D721Med (cell line): ENCODE results near the gene P2RX3.

Experiments used
- DNase-seq: peaks from one replicate; pipeline ENCODE4 v3.0.0; 2011; ENCODE audit warnings: low spot score; ENCODE audit not compliant: insufficient read length
- FAIRE-seq: peaks from 2 replicates; lab custom pipeline; 2011; peaks lifted over from hg19 to GRCh38; lab: Jason Lieb, UNC
- TF ChIP-seq, protein P1 (sequence below): IDR thresholded peaks from 2 replicates; pipeline ENCODE4 v1.5.1; 2012; ENCODE audit warnings: mild to moderate bottlenecking, control low read depth; ENCODE audit not compliant: insufficient read depth; ENCODE audit errors: missing control alignments

P2RX3 gene

DNA sequence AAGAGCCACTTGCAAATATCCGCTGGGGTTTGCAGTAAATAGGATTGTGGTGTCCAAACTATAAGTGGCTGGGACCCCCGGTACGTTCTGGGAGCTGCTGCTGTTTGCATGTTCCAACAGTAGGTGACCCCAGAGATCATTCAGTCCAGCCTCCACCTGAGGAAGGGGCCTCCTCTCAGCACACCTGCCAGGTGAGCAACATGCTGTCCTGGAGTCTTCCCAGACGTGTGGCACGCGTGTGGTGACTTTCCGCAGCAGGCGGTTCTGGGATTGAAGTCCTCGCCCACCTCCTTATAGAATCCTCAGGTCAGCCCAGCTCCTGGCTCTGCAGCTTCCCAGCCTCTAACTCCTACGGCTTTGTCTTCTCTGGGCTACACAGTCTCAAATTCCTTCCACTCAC lies 6.7 kb downstream of the P2RX3 start:
- TF ChIP-seq, protein P1, sequence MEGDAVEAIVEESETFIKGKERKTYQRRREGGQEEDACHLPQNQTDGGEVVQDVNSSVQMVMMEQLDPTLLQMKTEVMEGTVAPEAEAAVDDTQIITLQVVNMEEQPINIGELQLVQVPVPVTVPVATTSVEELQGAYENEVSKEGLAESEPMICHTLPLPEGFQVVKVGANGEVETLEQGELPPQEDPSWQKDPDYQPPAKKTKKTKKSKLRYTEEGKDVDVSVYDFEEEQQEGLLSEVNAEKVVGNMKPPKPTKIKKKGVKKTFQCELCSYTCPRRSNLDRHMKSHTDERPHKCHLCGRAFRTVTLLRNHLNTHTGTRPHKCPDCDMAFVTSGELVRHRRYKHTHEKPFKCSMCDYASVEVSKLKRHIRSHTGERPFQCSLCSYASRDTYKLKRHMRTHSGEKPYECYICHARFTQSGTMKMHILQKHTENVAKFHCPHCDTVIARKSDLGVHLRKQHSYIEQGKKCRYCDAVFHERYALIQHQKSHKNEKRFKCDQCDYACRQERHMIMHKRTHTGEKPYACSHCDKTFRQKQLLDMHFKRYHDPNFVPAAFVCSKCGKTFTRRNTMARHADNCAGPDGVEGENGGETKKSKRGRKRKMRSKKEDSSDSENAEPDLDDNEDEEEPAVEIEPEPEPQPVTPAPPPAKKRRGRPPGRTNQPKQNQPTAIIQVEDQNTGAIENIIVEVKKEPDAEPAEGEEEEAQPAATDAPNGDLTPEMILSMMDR, result no peak
- DNase-seq (no peak), FAIRE-seq (no peak)

DNA sequence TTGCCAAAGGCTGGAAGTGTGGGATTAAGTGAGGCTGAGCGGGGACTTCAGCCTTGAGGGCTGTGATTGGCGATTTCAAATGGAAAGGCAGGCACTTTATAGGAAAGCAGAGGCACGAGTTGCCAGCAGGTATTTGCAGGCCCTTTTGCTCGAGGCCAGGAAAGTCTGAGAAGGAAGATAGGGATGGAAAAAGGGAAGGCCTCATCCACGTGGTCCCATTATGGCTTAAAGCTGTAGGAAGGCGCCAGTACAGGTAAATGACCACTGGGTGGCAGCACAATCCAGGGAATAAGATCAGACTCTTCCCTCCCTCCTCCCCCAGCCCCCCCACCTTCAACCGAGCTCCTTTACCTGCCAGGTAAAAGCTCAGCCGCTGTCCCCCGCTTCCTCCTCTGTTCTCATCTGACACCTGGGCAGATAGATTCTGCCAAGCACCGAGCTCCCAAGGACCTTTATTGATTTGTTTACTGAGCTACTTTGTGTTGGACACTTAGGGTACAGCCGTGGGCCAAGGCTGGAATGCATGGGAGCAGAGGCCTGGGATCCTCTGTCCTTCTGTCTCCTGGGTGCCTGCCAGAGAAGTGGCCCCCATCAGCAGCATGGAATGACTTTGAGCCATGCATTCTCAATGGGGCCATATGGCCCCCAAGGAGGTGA lies 7.5 kb downstream of the P2RX3 start:
- TF ChIP-seq, protein P1, result peak; percentile 67
- FAIRE-seq (no peak), DNase-seq (peak; percentile 81)

DNA sequence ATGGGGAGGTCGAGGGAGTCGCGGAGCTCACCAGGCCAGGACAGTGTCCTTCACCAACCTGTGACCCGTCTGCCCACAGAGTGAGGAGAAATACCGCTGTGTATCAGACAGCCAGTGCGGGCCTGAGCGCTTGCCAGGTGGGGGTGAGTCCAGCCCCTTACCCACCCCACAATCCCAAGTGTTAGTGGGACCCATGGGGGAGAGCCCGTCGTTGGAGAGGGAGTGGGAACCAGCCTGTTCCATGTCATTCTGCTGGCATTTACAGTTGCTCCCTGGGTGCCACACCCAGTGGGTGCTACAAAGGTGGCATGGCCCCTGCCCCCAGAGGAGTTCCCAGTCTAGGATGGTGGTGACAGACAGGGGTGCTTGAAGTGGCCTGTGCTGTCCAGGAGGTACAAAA lies 9.2 kb downstream of the P2RX3 start:
- FAIRE-seq (no peak), DNase-seq (no peak)
- TF ChIP-seq, protein P1, result no peak

DNA sequence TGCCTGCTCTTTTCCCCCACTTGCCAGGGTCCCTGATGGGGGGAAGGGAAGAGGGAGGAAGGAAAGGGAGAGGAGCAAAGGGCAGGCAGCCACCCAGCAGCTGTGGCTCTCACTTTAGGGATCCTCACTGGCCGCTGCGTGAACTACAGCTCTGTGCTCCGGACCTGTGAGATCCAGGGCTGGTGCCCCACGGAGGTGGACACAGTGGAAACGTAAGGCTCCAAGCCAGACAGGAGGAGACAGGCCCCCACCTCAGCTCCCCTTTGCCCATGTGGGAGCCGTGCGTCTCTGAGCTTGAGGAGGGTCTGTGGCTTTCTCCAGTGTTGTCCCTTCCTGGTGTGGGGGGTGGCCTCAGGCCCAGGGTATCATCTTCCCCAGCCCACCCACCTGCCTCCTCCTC lies 9.9 kb downstream of the P2RX3 start:
- no peak for FAIRE-seq
- no peak for DNase-seq
- TF ChIP-seq, protein P1, result no peak

DNA sequence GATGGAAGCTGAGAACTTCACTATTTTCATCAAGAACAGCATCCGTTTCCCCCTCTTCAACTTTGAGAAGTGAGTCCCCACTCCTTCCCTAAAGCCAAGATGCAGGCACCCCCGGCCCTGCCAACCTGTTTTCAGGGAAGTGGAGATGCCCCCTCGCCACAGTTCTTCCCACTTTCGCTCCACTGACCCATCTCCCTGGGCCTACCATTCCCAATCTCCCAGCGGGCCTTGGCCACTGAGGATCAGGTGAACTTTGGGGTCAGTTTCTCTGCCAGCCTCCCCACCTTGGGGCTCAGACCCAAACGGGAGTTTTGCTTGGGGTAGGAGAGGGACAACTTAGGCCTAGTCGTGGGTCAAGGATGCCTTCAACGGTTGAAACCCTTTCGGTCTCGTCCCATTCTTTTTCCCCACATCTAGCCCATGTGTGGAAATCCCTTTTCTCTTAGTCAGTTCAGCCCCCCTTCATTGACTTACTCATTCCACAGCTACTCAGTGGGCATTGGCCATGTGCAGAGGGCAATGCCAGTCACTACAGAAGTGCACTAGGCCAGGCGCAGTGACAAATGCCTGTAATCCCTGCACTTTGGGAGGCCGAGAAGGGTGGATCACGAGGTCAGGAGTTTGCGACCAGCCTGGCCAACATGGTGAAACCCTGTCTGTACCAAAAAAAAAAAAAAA lies 10.6 kb downstream of the P2RX3 start:
- TF ChIP-seq, protein P1, result no peak
- no peak for DNase-seq
- FAIRE-seq, result no peak

DNA sequence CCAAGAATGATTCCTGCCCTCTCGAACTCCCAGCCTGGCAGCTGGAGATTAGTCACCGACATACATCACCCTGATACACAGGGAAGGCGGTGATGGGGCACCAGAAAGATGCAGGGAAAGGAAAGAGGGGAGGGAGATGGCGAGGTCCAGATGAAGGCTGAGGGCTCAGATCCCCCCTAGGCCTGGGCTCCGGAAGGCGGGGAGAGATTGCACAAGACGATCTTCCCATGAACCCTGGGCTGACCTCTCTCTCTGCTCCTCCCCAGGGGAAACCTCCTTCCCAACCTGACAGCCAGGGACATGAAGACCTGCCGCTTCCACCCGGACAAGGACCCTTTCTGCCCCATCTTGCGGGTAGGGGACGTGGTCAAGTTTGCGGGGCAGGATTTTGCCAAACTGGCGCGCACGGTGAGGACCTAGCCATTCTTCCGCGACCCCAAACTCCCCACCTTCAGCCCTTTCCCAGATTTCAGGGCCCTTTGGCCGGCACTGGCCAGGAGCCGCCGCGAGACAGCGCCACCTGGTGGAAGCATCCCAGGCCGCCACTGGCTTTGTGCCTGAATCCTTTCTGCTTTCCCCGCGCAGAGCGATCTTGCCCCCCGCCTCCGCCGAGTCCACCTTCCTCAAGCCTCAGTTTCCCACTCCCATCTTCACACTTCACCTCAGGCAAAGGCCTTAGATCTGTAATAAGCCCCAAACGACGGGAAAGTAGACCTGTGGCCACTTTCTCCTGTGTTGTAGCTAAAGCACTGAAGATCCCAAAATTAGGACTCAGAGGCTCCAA lies 11.5 kb downstream of the P2RX3 start:
- FAIRE-seq (no peak), DNase-seq (peak; percentile 58)
- TF ChIP-seq, protein P1, result peak; percentile 9
